ENCODE data around the gene POR. TPM values are rescaled to one million over a fixed set of nuclear protein-coding genes. Genes with fewer than 3 reads are reported as not detected.
"Not testable (repeated sequence)": the region's sequence is repeated elsewhere in the genome, so short reads cannot be mapped to it uniquely, and the experiment has no call there.

POR gene
- total and polyA plus RNA-seq, 7 donors: 20.4 to 98.9 (median 39.3) TPM

DNA sequence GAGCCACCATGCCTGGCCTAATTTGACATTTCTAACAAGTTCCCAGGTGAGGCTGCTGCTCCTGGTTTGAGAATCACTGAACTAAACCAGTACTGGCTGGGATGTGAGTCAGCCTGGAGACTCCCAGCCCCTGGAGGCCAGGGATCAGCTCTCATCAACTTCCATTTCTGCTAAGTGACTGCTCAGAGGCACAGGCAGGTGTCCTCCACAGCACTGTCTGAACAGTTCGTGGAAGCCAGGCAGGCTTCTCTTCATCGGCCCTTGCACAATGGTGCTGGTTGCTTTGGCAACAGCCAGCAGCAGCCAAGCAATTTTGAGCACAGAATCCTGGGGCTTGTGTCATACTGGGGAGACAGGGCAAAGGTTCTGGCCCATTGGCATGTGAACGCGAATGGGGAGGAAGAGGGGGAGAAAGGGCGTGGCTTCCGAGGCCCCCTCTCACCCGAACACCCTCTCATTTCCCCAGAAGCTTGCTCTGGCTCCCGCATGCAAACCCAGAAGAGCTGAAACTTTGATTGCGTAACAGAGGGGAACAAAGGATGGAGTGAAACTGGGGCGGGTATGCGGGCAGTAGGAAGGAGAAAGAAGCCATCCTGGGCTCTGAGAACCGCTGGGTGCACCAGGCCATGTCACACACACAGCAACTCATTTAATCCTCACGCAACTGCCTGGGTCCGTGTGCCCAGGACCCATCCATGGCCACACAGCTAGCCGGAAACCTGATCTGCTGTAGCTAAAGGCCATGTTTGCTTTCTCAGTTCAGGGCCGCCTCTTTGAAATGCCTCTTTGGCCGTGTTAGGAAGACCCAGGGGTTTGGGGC is 9.0 kb upstream of the POR start:
- Histone ChIP-seq H3K4me3 (no peak overlapping the region), H3K27ac (peak overlapping the region in 3 of 4 donors; percentile 15 to 50 (median 37)), H3K9me3 (no peaks in the 10 kb centered on the region), H3K36me3 (no peaks in the 10 kb centered on the region), H3K27me3 (no peaks in the 10 kb centered on the region), H3K4me1 (no peaks in the 10 kb centered on the region)
- WGBS, 2 donors: 50 to 51% methylated on average over 17 of the region's 17 CpGs
- intact Hi-C loops (cut with DNase I): no loop called here
- no peak for TF ChIP-seq EP300 (IDR thresholded peaks at IDR 0.05)
- peak in 2 of 4 donors; percentile 22 to 51 for TF ChIP-seq POLR2AphosphoS5 (IDR thresholded peaks at IDR 0.05)
- DNase-seq: peak; percentile 92

- intact Hi-C loops (cut with DNase I): no loop called here
- WGBS, 2 donors: 61 to 81% methylated on average over 10 of the region's 10 CpGs
- no peaks in the 10 kb centered on the region for H3K27me3 ChIP-seq
- H3K9me3 ChIP-seq: no peaks in the 10 kb centered on the region
- no peak overlapping the region for H3K4me3 ChIP-seq
- H3K27ac ChIP-seq: no peak overlapping the region
- H3K36me3 ChIP-seq: no peaks in the 10 kb centered on the region
- TF ChIP-seq POLR2AphosphoS5 (IDR thresholded peaks at IDR 0.05): no peak
- TF ChIP-seq POLR2A (IDR thresholded peaks at IDR 0.05): no peak
- TF ChIP-seq EP300 (IDR thresholded peaks at IDR 0.05): no peak
- TF ChIP-seq, protein P1, sequence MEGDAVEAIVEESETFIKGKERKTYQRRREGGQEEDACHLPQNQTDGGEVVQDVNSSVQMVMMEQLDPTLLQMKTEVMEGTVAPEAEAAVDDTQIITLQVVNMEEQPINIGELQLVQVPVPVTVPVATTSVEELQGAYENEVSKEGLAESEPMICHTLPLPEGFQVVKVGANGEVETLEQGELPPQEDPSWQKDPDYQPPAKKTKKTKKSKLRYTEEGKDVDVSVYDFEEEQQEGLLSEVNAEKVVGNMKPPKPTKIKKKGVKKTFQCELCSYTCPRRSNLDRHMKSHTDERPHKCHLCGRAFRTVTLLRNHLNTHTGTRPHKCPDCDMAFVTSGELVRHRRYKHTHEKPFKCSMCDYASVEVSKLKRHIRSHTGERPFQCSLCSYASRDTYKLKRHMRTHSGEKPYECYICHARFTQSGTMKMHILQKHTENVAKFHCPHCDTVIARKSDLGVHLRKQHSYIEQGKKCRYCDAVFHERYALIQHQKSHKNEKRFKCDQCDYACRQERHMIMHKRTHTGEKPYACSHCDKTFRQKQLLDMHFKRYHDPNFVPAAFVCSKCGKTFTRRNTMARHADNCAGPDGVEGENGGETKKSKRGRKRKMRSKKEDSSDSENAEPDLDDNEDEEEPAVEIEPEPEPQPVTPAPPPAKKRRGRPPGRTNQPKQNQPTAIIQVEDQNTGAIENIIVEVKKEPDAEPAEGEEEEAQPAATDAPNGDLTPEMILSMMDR (IDR thresholded peaks at IDR 0.05): no peak
- H3K4me1 ChIP-seq: no peaks in the 10 kb centered on the region
- DNase-seq: no peak
Measured at GRCh38 chr7:75906991-75907667, 7.8 kb upstream of the POR start.

DNA sequence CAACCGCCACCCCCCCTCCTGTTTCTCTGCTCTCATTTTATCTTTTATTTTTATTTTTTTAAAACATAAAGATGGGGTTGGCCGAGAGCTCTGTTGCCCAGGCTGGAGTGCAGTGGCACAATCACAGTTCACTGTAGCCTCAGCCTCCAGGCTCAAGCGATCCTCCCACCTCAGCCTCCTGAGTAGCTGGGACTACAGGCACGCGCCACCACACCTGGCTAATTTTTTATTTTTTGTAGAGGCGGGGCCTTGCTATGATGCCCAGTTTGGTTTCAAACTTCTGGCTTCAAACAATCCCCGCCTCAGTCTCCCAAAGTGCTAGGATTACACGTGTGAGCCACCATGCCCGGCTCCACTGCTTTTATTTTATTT is 7.3 kb upstream of the POR start:
- H3K27me3 ChIP-seq; H3K9me3 ChIP-seq; H3K4me3 ChIP-seq; intact Hi-C loops (cut with DNase I); DNase-seq; H3K36me3 ChIP-seq; H3K27ac ChIP-seq; H3K4me1 ChIP-seq: not testable (repeated sequence)
- 88 to 93% methylated on average over 9 of the region's 9 CpGs for whole genome bisulfite sequencing, 2 donors

- TF ChIP-seq EP300 (IDR thresholded peaks at IDR 0.05): no peak
- TF ChIP-seq, protein P1 (IDR thresholded peaks at IDR 0.05): no peak
- WGBS, 2 donors: 90 to 94% methylated on average over 5 of the region's 5 CpGs
- no peak overlapping the region for H3K4me3 ChIP-seq
- no peak for DNase-seq
- H3K9me3 ChIP-seq: no peaks in the 10 kb centered on the region
- intact Hi-C loops (cut with DNase I): no loop called here
- H3K27ac ChIP-seq: no peak overlapping the region
- no peaks in the 10 kb centered on the region for H3K36me3 ChIP-seq
- no peaks in the 10 kb centered on the region for H3K27me3 ChIP-seq
- H3K4me1 ChIP-seq: peaks cover 0 to 9% (median 7%) of the 10 kb centered on the region in 4 donors
Measured at GRCh38 chr7:75909521-75910132, 5.3 kb upstream of the POR start.

DNA sequence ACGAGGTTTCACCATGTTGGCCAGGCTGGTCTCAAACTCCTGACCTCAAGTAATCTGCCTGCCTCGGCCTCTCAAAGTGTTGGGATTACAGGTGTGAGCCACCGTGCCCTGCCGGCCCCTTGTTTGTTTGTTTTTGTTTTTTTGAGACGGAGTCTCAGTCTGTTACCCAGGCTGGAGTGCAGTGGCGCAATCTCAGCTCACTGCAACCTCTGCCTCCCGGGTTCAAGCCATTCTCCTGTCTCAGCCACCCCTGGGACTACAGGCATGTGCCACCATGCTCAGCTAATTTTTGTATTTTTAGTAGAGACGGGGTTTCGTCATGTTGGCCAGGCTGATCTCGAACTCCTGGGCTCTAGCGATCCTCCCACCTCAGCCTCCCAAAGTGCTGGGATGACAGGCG is 3.8 kb upstream of the POR start:
- H3K27ac ChIP-seq; H3K4me3 ChIP-seq; intact Hi-C loops (cut with DNase I); H3K27me3 ChIP-seq; H3K36me3 ChIP-seq; DNase-seq; H3K9me3 ChIP-seq: not testable (repeated sequence)
- WGBS, 2 donors: 63 to 78% methylated on average over 12 of the region's 12 CpGs
- peaks cover 0 to 17% (median 11%) of the 10 kb centered on the region in 4 donors for H3K4me1 ChIP-seq

DNA sequence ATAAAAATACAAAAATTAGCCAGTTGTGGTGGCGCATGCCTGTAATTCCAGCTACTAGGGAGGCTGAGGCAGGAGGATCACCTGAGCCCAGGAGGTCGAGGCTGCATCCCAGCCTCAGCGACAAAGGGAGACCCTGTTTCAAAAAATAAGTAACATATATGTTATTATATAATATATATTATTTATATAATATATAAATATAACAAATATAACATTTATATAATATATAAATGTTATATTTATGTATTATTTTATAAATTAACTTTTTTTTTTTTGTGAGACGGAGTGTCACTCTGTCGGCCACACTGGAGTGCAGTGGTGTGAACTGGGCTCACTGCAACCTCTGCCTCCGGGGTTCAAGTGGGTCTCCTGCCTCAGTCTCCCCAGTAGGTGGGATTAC is 1.5 kb upstream of the POR start:
- Histone ChIP-seq H3K9me3 (no peaks in the 10 kb centered on the region), H3K4me3 (no peak overlapping the region), H3K27ac (no peak overlapping the region), H3K4me1 (peaks cover 0 to 30% (median 22%) of the 10 kb centered on the region in 4 donors), H3K27me3 (no peaks in the 10 kb centered on the region), H3K36me3 (no peaks in the 10 kb centered on the region)
- intact Hi-C loops (cut with DNase I): no loop called here
- no peak for TF ChIP-seq EP300 (IDR thresholded peaks at IDR 0.05)
- TF ChIP-seq, protein P1 (IDR thresholded peaks at IDR 0.05): no peak
- no peak for TF ChIP-seq POLR2AphosphoS5 (IDR thresholded peaks at IDR 0.05)
- TF ChIP-seq POLR2A (IDR thresholded peaks at IDR 0.05): no peak
- DNase-seq: no peak
- WGBS, 2 donors: 96 to 99% methylated on average over 6 of the region's 6 CpGs

All from sigmoid colon (tissue), 7 donors.